Measurements from ENCODE around the gene ZDHHC11B.

DNA sequence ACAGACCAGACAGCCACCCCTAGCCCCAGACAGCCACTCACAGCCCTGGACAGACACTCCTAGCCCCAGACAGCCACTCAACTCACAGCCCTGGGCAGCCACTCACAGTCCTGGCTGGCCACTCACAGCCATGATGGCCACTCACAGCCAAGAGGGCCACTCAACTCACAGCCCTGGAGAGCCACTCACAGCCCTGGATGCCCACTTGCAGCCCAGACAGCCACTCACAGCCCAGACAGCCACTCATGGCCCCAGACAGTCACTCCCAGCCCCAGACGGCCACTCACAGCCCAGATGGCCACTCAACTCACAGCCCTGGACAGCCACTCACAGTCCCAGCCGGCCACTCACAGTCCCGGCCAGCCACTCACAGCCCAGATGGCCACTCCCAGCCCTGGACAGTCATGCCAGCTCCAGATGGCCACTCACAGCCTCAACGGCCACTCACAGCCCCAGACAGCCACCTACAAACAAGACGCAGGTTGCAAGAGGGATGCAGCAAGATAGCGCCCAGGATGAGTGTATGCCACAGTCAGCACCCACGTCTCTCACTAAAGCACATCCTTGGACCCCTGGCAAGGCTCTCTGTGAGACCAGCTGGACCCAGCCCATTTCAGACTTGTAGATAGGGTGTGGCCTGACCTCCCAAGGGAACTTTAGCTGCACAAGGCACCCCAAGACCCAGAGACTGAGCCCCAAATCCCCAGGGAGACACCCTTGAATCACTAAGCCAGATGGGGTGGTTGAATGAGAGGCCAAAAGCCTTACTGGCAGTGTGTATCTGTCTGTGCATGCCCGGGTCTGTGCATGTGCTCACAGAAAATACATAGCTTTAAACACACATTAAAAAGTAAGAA, 22.4 kb downstream of the ZDHHC11B start:
- TF ChIP-seq, protein P1, sequence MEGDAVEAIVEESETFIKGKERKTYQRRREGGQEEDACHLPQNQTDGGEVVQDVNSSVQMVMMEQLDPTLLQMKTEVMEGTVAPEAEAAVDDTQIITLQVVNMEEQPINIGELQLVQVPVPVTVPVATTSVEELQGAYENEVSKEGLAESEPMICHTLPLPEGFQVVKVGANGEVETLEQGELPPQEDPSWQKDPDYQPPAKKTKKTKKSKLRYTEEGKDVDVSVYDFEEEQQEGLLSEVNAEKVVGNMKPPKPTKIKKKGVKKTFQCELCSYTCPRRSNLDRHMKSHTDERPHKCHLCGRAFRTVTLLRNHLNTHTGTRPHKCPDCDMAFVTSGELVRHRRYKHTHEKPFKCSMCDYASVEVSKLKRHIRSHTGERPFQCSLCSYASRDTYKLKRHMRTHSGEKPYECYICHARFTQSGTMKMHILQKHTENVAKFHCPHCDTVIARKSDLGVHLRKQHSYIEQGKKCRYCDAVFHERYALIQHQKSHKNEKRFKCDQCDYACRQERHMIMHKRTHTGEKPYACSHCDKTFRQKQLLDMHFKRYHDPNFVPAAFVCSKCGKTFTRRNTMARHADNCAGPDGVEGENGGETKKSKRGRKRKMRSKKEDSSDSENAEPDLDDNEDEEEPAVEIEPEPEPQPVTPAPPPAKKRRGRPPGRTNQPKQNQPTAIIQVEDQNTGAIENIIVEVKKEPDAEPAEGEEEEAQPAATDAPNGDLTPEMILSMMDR (IDR thresholded peaks at IDR 0.05): no peak
- no peak for TF ChIP-seq POLR2A (IDR thresholded peaks at IDR 0.05)

All from tibial nerve (tissue), 3 donors.